COLO668 (cell line): Measurements from ENCODE around the gene CHID1.

Source experiments
- DNase-seq: peaks from one replicate; lab custom pipeline; 2025; ENCODE audit not compliant: unreplicated experiment; lab: John Stamatoyannopoulos, UW

The CHID1 gene

DNA sequence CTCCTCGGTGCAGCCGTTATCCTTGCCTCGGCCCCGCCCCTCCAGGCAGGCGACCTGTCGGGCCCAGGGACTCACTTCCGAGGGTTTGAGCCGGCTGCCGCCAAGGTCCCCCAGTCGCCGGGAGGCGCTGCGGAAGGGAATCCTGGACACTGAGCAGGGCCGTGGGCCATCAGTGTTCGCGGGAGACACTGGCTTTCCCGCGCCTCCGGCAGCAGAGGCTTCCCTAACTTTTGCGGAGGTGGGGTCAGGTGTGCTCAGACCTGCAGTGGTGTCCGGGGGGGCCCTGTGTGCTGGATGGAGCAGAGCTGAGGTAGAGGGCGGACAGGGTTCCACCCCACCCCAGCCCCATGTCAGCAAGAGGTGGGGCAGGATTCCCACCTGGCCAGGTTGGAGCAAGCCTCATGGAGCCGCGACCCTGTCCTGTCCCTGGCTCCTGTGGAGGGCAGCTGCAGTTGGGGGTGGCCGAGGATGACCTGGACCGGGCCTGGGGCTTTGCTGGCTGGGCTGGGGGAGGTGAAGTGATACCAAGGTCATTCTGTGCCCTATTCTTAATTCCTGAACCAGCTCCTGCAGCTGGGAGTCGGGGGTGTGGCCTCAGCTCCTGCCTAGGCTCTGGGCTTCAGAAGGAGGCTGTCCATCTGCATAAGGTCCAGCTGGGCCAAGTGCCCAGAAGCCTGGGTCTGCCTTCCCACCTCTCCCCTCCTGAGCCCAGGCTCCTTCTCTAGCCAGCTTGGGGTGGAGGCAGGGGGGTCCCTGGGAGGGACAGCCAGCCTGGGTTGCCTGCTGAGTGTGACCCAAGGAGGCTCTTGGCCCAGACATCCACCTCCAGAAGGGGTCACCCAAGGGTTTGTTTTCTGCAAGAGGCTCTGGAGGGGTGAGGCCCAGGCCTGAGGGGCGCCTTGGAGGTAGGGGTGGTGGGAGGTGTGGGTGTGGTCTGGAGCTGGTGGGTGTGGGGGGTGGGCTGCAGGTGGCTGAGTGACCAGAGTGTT is 59.5 kb downstream of the CHID1 start:
- no peak for DNase-seq

DNA sequence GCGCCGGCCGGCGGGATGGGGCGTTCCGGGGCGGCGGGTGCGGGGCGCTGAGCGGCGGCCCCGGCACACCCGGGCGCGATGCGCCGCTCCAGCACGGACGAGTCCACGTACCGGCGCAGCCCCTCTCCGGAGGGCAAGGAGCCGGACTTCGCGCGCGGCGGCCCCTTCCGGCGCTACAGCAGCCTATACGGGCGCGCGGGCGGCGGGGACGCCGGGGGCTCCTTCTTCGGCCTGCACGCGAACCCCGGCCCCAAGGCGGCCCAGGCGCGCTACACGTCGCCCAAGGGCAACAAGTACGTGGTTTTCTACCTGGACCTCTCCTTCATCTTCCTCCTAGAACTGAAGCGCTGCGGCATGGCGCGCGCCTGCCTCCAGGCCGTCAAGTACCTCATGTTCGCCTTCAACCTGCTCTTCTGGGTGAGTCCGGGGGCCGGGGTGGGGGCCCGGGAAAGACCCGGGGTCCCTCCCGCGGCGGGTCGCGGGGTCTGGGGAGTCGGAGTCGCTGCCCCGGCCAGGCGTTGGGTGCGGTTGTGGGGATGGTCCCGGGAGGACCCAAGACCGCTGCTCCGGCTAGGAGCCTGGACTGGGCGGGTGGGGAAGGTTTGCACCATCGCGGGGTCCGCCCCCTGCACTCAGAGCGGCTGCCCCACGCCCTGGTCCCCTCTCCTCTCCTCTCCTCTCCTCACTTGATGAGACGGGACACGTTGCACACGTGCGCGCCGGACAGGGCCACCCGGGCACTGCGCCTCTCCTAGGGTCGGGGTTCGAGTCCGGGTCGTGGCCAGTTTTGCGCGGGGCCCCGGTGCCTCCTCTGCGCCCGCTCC is 60.4 kb downstream of the CHID1 start:
- no peak for DNase-seq

DNA sequence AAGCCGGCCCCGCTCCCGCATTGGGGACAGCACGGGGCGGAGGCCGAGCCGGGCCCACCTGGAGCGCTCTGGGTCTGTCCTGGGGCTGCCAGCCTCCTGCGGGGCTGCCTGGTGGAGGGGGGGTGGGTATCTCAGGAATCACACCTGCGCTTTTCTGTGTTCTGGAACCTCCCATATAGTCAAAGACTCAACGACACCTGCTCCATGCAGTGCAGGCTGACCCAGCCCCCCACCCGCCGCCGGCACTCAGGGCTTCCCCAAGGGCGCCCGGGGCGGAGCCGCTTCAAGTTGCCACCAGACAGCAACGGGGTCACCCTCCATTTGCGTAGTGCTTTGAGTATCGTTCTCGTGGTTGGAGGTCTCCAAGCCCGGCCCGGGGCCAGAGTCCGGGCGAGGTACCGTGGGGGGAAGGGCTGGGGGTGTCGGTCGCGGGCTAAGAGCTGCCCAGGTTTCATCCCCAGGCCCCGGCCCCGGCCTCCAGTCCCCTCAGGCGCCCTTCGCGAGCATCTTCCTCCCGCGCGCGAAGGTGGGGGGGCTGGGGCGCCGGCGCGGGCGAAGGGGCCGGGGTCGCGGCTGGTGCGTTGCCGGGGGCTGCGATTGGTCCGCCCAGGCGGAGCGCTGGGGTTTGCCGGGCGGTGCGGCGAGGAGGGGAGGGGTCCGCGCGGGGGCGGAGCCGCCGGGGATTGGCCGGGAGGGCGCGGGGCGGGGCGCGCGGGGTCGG is 61.3 kb downstream of the CHID1 start:
- peak; percentile 39 for DNase-seq

DNA sequence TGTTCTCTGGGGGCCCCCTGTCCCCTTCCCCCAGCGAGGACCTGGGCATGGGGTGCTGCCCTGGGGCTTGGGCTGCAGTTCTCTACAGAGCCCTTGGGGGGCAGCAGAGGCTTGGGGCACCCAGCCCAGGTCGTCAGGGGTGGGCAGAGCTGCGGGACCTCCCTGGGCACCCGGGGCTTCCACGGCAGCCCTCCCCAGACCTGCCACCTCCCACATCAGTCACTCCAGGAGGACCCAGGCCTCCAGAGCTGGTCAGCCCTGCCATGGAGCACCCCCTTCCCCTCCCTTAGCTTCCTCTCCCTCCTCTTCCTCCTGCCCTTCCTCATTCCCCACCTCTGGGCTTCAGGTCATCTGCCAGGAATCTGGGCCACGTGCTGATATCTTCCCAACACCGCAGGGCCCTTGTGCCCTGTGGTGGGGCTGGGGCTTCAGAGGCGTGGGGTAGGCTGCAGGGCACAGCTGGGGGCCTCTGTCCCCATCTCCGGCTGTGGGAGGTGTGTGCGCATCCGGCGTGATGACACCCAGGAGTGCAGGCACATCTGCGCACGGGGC is 62.2 kb downstream of the CHID1 start:
- DNase-seq: peak; percentile 17

DNA sequence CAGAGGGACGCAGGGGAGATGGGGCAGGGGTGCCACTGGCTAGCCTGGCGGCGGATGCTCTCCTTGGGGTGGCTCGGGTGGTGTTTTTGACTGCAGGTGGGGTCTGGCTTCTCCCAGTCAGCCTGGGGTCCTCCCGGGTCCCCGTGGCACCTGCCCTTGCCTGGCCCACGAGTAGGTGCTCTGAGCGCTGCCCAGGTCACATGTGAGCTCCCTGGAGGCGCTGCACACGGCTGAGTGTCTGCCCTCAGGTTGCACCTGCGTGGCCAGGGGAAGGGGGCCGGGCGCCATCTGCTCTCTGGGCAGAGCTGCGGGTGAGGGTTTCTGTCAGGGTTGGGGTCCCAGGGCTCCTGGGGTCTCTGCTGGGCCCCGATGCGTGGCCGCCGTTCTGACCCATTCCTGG is 62.7 kb downstream of the CHID1 start:
- no peak for DNase-seq

DNA sequence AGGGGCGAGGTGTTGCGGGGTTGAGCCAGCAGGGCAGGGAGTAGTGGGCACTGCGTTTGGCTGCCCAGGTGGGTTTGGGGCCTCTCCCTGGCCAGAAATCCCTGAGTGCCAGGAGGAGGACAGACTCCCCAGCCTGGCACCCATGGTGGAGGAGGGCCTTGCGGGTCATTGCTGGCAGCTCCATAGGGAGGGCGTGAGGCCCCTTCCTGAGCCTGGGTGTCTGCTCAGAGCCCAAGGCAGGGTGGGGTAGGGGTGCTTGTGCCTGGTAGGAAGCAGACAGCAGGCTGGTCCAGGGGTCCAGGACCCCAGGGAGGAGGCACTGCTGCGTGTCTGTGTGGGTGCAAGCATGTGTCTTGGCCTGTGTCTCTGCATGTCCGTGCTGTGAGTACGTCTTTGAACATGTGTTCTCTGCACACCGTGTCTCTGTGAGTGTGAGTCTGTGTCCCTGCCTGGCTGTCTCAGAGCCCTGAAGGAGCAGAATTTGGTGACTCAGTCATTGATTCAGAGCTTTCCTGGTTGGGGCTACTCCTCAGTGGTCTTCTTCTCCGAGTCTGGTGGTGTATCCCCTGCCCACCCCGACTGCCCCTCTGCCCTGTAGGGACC is 64.0 kb downstream of the CHID1 start:
- no peak for DNase-seq

DNA sequence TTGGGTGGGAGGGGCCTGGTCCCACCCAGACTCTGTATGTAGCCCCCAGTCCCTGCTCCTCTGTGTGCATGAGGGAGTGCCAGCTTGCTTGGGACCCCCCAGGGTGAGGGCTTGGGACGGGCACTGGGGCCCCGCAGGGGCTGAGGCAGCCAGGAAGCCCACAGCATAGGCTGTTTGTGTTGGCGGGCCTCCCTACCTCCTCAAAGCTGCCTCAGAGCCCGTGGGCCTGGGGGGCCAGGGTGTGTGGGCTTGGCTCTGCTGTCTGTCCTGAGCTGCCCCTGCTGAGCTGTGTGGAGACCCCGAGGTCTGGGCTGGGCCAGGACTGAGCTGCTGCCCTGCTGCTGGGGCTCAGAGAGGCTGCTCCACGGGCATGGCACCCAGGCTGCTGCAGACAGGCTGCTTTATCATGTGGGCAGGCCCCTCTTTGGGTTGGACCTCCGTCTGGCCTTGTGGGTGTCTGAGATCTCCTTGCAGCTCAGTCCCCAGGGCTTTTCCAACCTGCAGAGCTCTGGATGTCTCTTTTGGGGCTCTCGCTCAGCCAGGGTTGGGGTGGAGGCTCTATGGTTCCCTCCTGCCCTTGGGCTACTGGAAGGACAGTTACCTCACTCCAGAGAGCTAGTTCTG is 64.6 kb downstream of the CHID1 start:
- DNase-seq: no peak

DNA sequence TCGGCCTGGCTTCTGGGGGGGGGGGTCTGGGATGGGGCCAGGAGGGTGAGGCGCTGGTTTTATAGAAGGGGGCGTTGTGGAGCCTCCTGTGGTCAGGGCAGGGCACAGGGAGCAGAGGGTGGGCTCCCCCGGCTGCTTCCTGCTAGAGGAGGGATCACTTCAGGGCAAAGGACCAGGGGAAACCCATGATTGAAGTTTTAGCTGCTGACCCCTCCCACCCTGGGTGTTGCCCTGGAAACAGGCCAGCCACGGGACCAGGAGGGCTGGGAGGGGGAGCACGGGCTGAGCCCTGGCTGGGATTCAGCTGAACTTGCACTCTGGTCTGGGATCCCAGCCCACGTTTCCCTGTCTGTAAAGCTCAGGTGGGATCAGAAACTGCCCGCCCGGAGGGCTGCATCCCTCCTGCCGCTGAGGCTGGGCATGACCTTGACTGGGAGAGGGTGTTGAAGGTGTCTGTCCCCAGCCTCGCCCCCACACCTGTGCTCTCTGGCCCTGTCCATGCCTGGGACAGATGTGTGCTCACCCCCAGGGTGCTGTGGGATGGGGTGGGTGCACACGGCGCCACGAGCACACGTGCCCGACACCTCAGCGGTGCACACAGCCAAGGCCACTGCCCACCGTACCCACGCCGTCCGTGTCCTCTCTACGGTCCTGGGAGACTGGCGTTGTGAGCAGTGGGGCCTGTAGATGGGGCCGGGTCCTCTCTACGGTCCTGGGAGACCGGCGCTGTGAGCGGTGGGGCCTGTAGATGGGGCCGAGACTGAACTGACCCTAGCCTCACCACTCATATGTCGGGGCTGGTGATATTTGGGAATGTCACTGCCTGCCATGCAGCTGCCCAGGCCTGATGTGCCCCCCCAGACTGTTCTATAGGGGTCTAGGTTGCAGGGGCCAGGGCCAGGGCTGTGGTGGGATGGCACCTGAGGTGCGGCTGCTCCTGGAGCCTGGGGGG is 65.6 kb downstream of the CHID1 start:
- DNase-seq: no peak

DNA sequence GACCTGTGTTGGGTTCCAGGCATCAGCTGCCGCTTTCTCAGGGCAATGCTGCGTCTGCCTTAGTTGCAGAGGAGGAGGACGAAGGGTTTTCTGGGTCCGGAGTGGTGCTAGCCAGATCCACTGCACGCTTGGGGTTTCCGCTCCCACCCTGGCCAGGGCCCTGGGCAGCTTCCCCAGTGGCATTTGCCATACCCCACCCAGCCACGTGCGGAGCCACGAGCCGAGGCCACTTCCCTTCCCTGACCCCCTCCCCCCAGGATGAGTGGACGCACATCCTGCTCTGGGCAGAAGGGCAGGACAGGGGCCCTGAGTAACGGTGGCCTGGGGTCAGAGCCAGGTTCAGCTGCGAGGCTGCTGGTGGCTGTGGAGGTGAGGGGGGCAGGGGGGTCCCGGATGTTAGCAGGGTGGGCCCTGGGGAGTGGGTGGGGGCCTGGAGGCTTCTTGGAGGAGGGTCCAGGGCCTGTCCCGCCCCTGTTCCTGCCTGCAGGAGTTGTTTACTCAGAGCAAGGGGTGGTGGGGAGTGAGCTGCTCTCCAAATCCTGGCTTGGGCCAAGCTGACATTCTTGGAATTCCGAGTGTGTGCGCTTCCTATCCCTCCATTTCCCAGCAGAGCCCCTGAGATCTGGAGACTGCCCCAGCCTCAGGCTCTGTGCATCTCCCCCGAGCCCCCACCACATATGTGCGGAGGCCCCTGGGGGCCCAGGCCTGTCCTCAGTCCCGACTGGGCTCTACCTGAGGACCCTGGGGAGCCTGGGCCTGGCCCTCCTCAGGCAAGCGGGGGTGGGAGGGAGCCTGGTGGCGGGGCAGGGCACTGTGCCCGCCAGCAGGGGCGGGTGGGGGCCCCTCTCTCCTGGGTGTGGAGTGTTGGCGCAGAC is 66.6 kb downstream of the CHID1 start:
- DNase-seq: peak; percentile 3

DNA sequence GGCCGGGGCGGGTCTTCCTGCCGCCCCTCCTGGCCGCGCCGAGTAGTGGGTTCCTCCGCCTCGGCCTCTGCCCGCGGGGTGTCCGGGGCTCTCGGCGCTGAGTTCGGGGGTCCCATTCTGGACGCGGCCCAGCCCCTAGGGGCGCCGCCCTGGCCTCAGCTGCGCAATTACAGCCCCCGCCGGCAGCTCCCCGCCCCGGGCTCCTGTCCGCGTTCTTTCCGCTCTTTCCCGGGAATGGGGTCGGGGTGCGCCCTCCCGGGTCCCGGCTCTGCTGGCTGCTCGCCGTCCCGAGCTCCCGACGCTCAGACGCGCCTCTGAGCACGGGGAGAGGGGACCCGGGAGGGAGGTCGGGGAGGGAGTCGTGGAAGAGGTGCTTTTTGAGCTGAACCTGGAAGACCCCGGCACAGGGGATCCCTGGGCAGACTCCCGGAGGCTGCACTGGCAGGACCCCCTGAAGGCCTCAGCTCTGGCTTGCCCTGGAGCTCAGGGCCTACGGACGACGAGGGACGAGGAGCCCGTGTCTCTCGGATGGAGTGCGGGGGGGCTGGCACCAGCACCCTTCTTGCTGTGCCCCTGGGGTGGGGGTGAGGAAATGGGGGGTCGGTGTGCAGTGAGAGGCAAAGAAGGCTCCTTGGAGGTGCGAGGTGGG is 67.4 kb downstream of the CHID1 start:
- DNase-seq: no peak

DNA sequence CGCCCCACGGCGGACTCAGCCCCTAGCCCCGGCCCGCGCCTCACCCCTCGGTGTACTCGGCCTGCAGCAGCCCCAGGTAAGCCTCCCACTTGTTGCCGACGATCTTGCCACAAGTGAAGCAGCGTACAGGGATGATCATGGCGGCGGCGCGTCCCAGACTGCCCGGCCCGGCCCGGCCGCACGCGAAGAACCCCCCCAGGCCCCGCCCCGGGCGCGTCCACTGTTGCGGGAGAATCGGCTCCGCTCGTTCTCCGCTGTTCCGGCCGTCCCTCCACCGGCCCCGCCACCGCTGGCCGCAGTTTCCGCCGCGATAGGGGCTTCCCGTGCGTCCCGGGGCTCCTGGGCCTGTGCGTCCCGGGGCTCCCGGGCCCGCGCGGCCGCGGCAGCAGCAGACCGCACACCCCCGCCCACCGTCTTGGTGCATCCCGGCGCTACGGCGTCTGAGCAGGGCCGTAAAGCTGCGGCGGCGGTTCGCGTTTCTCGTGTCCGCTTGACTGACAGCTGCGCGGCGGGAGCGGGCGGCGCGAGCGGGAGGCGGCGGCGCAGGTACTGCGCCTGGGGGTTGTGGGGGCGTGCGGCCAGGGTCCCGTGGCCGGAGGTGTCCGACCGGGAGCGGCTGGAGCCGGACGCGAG is 68.1 kb downstream of the CHID1 start, which contains the start of the genes POLR2L and TSPAN4:
Gene POLR2L (minus strand): TSS at position 160 of the 633 bp plus-strand sequence. CDS start 21 bp downstream, at position 139.
Gene TSPAN4 (plus strand): TSS at position 483 of the 633 bp plus-strand sequence. CDS start 7,453 bp downstream, outside the sequence.
- DNase-seq: peak; percentile 77

DNA sequence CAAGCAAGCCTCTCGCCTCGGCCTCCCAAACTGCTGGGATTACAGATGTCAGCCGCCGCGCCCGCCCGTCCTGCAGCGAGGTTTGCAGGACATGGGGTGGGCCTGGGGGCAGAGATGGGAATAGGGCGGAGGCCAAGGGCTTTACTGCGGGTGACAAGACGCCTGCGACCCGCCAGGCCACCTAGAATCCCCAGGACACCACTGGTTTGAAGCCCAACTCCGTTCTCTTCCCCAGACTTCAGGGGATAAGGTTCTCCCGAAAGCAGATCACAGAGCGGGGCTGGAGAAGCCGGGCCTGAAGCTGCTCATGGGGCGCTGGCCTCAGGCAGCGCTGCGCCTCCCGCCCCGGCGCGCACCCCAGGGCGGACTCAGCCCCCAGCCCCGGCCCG is 68.6 kb downstream of the CHID1 start:
- DNase-seq: no peak

DNA sequence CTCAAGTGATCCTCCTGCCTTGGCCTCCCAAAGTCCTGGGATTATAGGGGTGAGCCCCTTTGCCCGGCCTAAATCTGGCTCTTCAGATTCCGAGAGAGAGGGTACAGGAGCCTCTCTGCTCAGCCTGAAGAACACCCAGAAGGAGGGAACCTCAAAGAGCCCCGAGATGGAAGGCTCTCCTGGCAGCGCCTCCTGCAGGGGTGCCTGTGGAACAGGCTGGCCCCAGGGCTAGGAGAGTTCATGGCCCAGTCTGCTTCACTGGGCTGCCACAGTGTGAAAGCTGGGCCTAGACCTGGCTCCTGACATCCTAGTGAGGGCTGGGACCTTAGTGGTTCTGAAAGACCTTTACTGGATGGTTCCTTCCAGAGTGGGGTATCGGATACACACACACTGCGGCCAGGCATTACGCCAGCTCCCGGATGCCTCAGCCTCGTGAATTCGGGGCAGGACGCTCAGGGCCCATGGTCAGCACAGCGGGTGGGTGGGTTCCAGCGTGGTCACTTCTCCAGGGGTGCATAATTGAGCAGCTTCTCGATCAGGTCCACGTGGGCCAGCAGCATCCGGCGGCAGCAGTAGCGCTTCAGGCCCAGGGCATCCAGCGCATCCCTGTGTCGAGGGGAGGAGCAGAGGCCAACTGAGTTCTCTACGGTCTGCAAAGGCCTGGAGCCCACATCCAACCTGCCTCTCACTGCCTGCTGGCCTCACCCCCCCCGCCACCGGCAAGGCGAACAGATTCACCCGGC is 70.6 kb downstream of the CHID1 start:
- no peak for DNase-seq

DNA sequence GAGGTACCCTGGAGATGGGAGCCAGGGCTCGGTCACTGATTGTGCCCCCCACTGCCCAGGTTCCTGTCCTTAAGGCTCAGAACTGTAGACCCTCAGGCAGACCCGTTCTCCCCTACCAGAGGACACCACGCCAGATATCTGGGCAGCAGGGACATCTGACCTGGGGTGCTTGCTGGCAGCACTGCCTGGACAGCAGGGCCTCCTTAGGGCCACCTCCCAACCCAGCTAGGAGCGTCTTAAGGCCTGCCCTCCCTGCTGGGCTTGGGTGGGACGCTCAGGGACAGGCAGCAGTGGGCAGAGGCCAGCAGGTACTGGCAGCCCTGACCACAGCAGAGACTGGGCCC is 71.4 kb downstream of the CHID1 start:
- no peak for DNase-seq

DNA sequence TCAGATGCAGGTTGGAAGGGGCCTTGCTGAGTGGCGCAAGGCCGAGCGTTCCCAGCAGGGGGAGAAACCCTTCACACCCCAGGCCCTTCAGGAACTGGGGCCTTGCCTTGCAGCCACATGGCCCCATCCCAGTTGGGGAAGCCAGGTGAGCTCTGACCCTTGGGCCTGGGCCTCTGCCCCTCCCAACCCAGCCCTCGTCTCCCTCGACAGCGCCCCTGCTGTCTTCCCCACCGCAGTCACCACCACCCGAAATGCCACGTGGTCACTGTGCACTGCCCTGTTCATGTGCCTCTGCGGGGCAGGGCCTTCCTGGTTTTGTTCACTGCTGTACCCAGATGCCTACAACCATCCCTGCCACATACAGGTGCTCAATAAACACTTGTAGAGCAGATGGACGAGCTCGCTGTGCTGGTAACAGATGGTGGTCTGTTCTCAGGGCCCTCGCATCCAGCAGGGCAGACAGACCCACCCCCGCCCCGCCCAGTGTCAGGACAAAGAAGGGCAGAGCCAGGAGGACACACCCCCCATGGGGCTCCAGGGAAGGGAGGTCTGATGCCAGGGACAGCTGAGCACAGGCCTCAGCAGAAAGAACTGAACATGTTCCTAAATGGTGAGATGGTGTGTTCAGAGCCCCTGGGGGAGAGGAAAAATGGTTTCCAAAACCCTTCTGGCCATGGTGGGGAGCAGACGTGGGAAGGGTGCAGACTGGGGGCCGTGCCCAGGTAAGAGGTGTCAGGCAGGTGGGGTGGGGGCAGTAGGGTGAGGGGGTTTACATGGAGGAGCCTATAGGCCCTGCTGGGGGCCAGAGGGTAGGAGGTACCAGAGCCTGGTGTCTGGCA is 72.0 kb downstream of the CHID1 start:
- no peak for DNase-seq

DNA sequence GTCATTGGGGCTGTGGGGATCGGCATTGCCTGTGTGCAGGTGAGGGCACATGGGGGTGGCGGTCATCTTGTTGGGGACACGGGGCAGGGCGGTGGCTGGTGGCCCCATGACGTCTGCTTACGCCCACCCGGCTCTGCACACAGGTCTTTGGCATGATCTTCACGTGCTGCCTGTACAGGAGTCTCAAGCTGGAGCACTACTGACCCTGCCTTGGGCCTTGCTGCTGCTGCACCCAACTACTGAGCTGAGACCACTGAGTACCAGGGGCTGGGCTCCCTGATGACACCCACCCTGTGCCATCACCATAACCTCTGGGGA is 72.7 kb downstream of the CHID1 start:
- DNase-seq: no peak
